HCT116 (cell line): ENCODE data around the gene SHANK3. TPM values are rescaled to one million over a fixed set of nuclear protein-coding genes. Genes with fewer than 3 reads are reported as not detected.

Experiments used
- ATAC-seq: fragments of 200-7000 bp; cut with Tn5 transposase; 2 replicates; pipeline ENCODE4 v1.9.1; 2020; ENCODE audit warnings: mild to moderate bottlenecking, moderate library complexity
- BruUV-seq: library from RNA; stranded (reverse); fragments of 400-500 nt; replicated peaks from 2 replicates; lab custom pipeline; 2021; lab: Mats Ljungman, UMichigan
- CTCF ChIA-PET: fragments of 300-600 bp; sonication (Branson Sonifier 250); formaldehyde crosslinking; loops from one replicate; lab custom pipeline; 2021; ENCODE audit warnings: antibody characterized with exemption; lab: Charles Lee
- POLR2A ChIA-PET: fragments of 300-600, 350-600 bp; sonication (Branson Sonifier 250); formaldehyde crosslinking; loops from one replicate; lab custom pipeline; 2021; ENCODE audit warnings: antibody characterized with exemption; lab: Charles Lee
- RAD21 ChIA-PET, 2 experiments: fragments of 300-600 bp; sonication (Branson Sonifier 250); formaldehyde crosslinking; loops; one replicate each; lab custom pipeline; 2023; ENCODE audit warnings: low total read pairs in 2 of 2; ENCODE audit not compliant: uncharacterized antibody in 2 of 2, unreplicated experiment in 2 of 2, low non-redundant PET in 1 of 2; lab: Charles Lee
- DNase-seq: peaks from one replicate; pipeline ENCODE4 v3.0.0-alpha.2; 2010; ENCODE audit warnings: low read depth, low spot score
- H2AFZ ChIP-seq: fragments of 200-600 bp; shearing (Covaris generic), sonication (generic); 2 replicates; pipeline ENCODE4 v1.6.1; 2017; ENCODE audit warnings: low read depth, mixed run types, mixed read lengths, antibody characterized with exemption, low read length; ENCODE audit not compliant: poor library complexity, severe bottlenecking
- H3K27ac ChIP-seq: 2 replicates; pipeline ENCODE4 v1.5.1; 2012; ENCODE audit warnings: low read depth, low read length
- H3K27me3 ChIP-seq: fragments of 200-600 bp; sonication (generic); 2 replicates; pipeline ENCODE4 v1.6.1; 2016; ENCODE audit warnings: mixed run types, low read length, mixed read lengths; ENCODE audit not compliant: insufficient read depth
- H3K36me3 ChIP-seq, 2 experiments: fragments of 200-500 bp in 1 of 2; fragments of 200-600 bp in 1 of 2; sonication (Bioruptor generic) in 1 of 2; sonication (generic) in 1 of 2; 2 replicates each; pipeline versions ENCODE4 v1.5.1 to v1.6.1; 2014 to 2016; ENCODE audit warnings: low read length in 2 of 2, inconsistent platforms in 1 of 2, mixed read lengths in 1 of 2, mixed run types in 1 of 2; ENCODE audit not compliant: insufficient read depth in 2 of 2, control insufficient read depth in 1 of 2
- H3K4me1 ChIP-seq, 2 experiments: fragments of 200-600 bp in 1 of 2; sonication (generic) in 1 of 2; 2 replicates each; pipeline versions ENCODE4 v1.5.1 to v1.6.1; 2012 to 2017; ENCODE audit warnings: low read length in 2 of 2, inconsistent platforms in 1 of 2, mild to moderate bottlenecking in 1 of 2, mixed read lengths in 1 of 2, mixed run types in 1 of 2, moderate library complexity in 1 of 2; ENCODE audit not compliant: insufficient read depth in 2 of 2, control insufficient read depth in 1 of 2
- H3K4me2 ChIP-seq: fragments of 200-600 bp; sonication (generic); 2 replicates; pipeline ENCODE4 v1.6.1; 2017; ENCODE audit warnings: mixed run types, low read length, mixed read lengths
- H3K4me3 ChIP-seq, 2 experiments: fragments of 200-600 bp in 1 of 2; sonication (generic) in 1 of 2; replicated peaks in 1 of 2; 2 replicates each; pipeline ENCODE4 v1.5.1; 2011 to 2016; ENCODE audit warnings: low read length in 2 of 2, control low read depth in 1 of 2, low read depth in 1 of 2, mild to moderate bottlenecking in 1 of 2, mixed read lengths in 1 of 2, mixed run types in 1 of 2
- H3K79me2 ChIP-seq: fragments of 200-600 bp; sonication (generic); 2 replicates; pipeline ENCODE4 v1.6.1; 2017; ENCODE audit warnings: mild to moderate bottlenecking, mixed run types, low read length, moderate library complexity, mixed read lengths; ENCODE audit not compliant: insufficient read depth
- H3K9ac ChIP-seq: fragments of 200-600 bp; sonication (generic); 2 replicates; pipeline ENCODE4 v1.6.1; 2016; ENCODE audit warnings: low read length, mixed read lengths
- H3K9me2 ChIP-seq: fragments of 200-600 bp; sonication (generic), shearing (Covaris generic); 2 replicates; pipeline ENCODE4 v1.6.1; 2017; ENCODE audit warnings: mixed run types, mild to moderate bottlenecking, moderate library complexity; ENCODE audit not compliant: insufficient read depth
- H3K9me3 ChIP-seq, 2 experiments: fragments of 200-500 bp in 1 of 2; fragments of 200-600 bp in 1 of 2; sonication (Bioruptor generic) in 1 of 2; sonication (generic) in 1 of 2; 2 replicates each; pipeline ENCODE4 v1.6.1; 2014 to 2017; ENCODE audit warnings: low read length in 2 of 2, mixed read lengths in 2 of 2, inconsistent platforms in 1 of 2, low read depth in 1 of 2, mild to moderate bottlenecking in 1 of 2, mixed run types in 1 of 2, moderate library complexity in 1 of 2; ENCODE audit not compliant: control insufficient read depth in 1 of 2, insufficient read depth in 1 of 2
- H4K20me1 ChIP-seq: fragments of 200-600 bp; sonication (generic), shearing (Covaris generic); 2 replicates; pipeline ENCODE4 v1.6.1; 2017; ENCODE audit warnings: mixed run types, mild to moderate bottlenecking, moderate library complexity; ENCODE audit not compliant: insufficient read depth
- CBX3 ChIP-seq: IDR thresholded peaks from 2 replicates; pipeline ENCODE4 v1.6.1; 2012; ENCODE audit warnings: low read depth
- EGR1 ChIP-seq: IDR thresholded peaks from 2 replicates; pipeline ENCODE4 v1.6.1; 2012; ENCODE audit warnings: low read depth
- EZH2 ChIP-seq: fragments of 200-600 bp; sonication (generic); IDR thresholded peaks from 2 replicates; pipeline ENCODE4 v1.6.1; 2017; ENCODE audit warnings: antibody characterized with exemption, mixed run types
- EZH2phosphoT487 ChIP-seq: fragments of 200-600 bp; IDR thresholded peaks from 2 replicates; pipeline ENCODE4 v1.6.1; 2018; ENCODE audit warnings: antibody characterized with exemption, borderline replicate concordance
- JUND ChIP-seq: IDR thresholded peaks from 2 replicates; pipeline ENCODE4 v1.6.1; 2012
- MAX ChIP-seq: IDR thresholded peaks from 2 replicates; pipeline ENCODE4 v1.6.1; 2012
- POLR2AphosphoS5 ChIP-seq: IDR thresholded peaks from 2 replicates; pipeline ENCODE4 v1.6.1; 2011; ENCODE audit warnings: mild to moderate bottlenecking, low read depth, low read length, moderate library complexity
- RAD21 ChIP-seq: IDR thresholded peaks from 2 replicates; pipeline ENCODE4 v1.6.1; 2012; ENCODE audit warnings: low read depth, mild to moderate bottlenecking
- REST ChIP-seq: IDR thresholded peaks from 2 replicates; pipeline ENCODE4 v1.6.1; 2012; ENCODE audit warnings: low read depth
- SIN3A ChIP-seq: IDR thresholded peaks from 2 replicates; pipeline ENCODE4 v1.6.1; 2012; ENCODE audit warnings: low read depth
- SRF ChIP-seq: IDR thresholded peaks from 2 replicates; pipeline ENCODE4 v1.6.1; 2012; ENCODE audit warnings: low read depth
- TCF7L2 ChIP-seq: IDR thresholded peaks from 2 replicates; pipeline ENCODE4 v1.7.0; 2011; ENCODE audit warnings: borderline replicate concordance, inconsistent platforms; ENCODE audit not compliant: insufficient read depth, insufficient read length; ENCODE audit errors: extremely low read depth
- YY1 ChIP-seq: IDR thresholded peaks from 2 replicates; pipeline ENCODE4 v1.6.1; 2011; ENCODE audit warnings: low read length, low read depth, moderate library complexity, mild to moderate bottlenecking; ENCODE audit not compliant: insufficient replicate concordance; ENCODE audit errors: extremely low read depth
- ZNF274 ChIP-seq: fragments of 200-500 bp; sonication (Bioruptor generic); IDR thresholded peaks from 2 replicates; pipeline ENCODE4 v1.6.1; 2014; ENCODE audit warnings: mild to moderate bottlenecking, low read depth, low read length, inconsistent platforms
- intact Hi-C: fragments of 100-400 bp; cut with micrococcal nuclease; formaldehyde crosslinking; loops from 2 replicates; pipeline ENCODE4 v1.10.0; 2022
- total RNA-seq: library from RNA; stranded (reverse); gene quantifications from one replicate; pipeline ENCODE4 v1.2.1, GENCODE V29; 2021; ENCODE audit not compliant: unreplicated experiment
- TF ChIP-seq, protein P1 (sequence below), 3 experiments: fragments of 200-600 bp in 1 of 3; sonication (generic) in 1 of 3; IDR thresholded peaks in 2 of 3; conservative IDR thresholded peaks in 1 of 3; 2 replicates each; pipeline ENCODE4 v1.5.1; 2012 to 2017; ENCODE audit warnings: low read depth in 2 of 3, low read length in 2 of 3, antibody characterized with exemption in 1 of 3, borderline replicate concordance in 1 of 3, control low read depth in 1 of 3, mild to moderate bottlenecking in 1 of 3, mixed read lengths in 1 of 3, mixed run types in 1 of 3, moderate library complexity in 1 of 3; ENCODE audit not compliant: insufficient read depth in 1 of 3

SHANK3 gene
- total RNA-seq, 1 experiment from 2014 or later = 16.0 TPM

DNA sequence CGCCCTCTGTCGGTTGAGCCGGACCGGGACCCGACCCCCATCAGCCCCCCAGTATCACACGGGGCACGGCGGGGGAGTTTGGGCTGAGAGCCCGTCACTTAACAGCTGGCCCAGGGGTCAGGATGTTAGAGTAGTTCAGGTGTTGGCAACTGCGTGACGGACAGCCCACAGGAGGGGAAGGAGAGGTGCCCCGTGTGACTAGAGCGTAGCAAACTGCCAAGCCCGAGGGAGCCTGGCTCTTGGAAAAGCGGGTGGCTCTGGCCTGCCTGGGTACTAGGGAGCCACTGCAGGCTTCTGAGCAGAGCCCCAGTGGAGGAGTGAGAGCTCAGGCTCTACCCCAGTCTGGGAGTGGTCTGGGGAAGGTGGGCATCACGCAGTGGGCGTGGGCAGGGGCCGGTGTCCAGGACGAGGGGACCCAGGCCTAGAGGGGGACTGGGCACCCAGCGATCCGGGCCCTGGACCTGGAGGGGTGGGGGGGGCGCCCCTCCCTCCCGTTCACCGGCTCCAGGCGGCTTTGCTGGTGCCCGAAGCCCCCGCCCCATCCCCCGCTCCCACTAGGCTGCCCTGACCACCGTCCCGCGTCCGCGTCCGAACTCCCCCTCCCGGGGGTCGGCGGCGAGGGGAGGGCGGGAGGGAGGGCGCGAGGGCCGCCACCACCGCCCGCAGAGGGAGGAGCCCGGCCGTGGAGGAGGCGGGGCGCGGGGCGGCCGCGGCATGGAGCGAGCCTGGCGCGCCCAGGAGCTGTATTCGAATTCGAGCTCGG, 24.4 kb downstream of the SHANK3 start (continued):
- TF ChIP-seq CBX3 = no peak
- no peak for TF ChIP-seq TCF7L2
- no peak for TF ChIP-seq ZNF274
- TF ChIP-seq EGR1 = no peak
- TF ChIP-seq, protein P1, sequence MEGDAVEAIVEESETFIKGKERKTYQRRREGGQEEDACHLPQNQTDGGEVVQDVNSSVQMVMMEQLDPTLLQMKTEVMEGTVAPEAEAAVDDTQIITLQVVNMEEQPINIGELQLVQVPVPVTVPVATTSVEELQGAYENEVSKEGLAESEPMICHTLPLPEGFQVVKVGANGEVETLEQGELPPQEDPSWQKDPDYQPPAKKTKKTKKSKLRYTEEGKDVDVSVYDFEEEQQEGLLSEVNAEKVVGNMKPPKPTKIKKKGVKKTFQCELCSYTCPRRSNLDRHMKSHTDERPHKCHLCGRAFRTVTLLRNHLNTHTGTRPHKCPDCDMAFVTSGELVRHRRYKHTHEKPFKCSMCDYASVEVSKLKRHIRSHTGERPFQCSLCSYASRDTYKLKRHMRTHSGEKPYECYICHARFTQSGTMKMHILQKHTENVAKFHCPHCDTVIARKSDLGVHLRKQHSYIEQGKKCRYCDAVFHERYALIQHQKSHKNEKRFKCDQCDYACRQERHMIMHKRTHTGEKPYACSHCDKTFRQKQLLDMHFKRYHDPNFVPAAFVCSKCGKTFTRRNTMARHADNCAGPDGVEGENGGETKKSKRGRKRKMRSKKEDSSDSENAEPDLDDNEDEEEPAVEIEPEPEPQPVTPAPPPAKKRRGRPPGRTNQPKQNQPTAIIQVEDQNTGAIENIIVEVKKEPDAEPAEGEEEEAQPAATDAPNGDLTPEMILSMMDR (IDR thresholded peaks at IDR 0.05 in 2 of 3, conservative IDR thresholded peaks at IDR 0.05 in 1 of 3; ENCODE audit: borderline replicate concordance in 1 of 3, insufficient read depth in 1 of 3, low read depth in 2 of 3, low read length in 2 of 3) = no peak
- no peak for TF ChIP-seq JUND
- TF ChIP-seq EZH2phosphoT487 = no peak
- TF ChIP-seq YY1 = no peak
- TF ChIP-seq SIN3A = no peak
- no peak for TF ChIP-seq SRF

- no peaks in the 10 kb centered on the region for H3K9me3 ChIP-seq
- peaks cover 17% of the 10 kb centered on the region for H3K79me2 ChIP-seq
- peak; percentile 28 for ATAC-seq
- no peak for DNase-seq
- ChIA-PET RAD21 (no interaction called here), CTCF (no interaction called here), POLR2A (no interaction called here)
- H4K20me1 ChIP-seq = no peaks in the 10 kb centered on the region
- H3K27ac ChIP-seq = peak overlapping the region; percentile 32; the same call in 1 of the 2 replicates
- H3K4me2 ChIP-seq = peak overlapping the region; percentile 86
- no peaks in the 10 kb centered on the region for H3K36me3 ChIP-seq
- H3K9ac ChIP-seq = peak overlapping the region; percentile 50
- H3K9me2 ChIP-seq = no peaks in the 10 kb centered on the region
- intact Hi-C loops = no loop called here
- H2AFZ ChIP-seq = no peak overlapping the region
- H3K4me1 ChIP-seq = peaks cover 2 to 10% of the 10 kb centered on the region in 2 experiments; a peak in 1 of 4 replicates
- H3K4me3 ChIP-seq = peak overlapping the region; percentile 54 to 67
- BruUV-seq = no TSS peak
- H3K27me3 ChIP-seq = no peaks in the 10 kb centered on the region
- TF ChIP-seq EZH2phosphoT487 = no peak
- no peak for TF ChIP-seq POLR2AphosphoS5
- TF ChIP-seq MAX = no peak
- TF ChIP-seq EZH2 = no peak
- TF ChIP-seq SRF = no peak
- no peak for TF ChIP-seq REST
- TF ChIP-seq RAD21 = no peak
Measured at GRCh38 chr22:50697667-50698506, 25.3 kb downstream of the SHANK3 start.
